PC-3 (cell line): ENCODE measurements around the gene GSK3B. TPM values are rescaled to one million over a fixed set of nuclear protein-coding genes. Genes with fewer than 3 reads are reported as not detected.
A peak's percentile ranks its signal among the peaks of the same experiment; 100 is the strongest.

ENCODE experiments used
- ATAC-seq: fragments of 200-7000 bp; cut with Tn5 transposase; 2 replicates; pipeline ENCODE4 v1.9.1; 2020; ENCODE audit warnings: mild to moderate bottlenecking, moderate library complexity
- BruUV-seq: library from RNA; stranded (reverse); fragments of 400-500 nt; replicated peaks from 2 replicates; lab custom pipeline; 2021; lab: Mats Ljungman, UMichigan
- CTCF ChIA-PET: fragments of 300-600 bp; sonication (Branson Sonifier 250); formaldehyde crosslinking; loops from one replicate; lab custom pipeline; 2022; ENCODE audit warnings: antibody characterized with exemption; lab: Charles Lee
- POLR2A ChIA-PET: fragments of 300-600 bp; sonication (Branson Sonifier 250); formaldehyde crosslinking; loops from one replicate; lab custom pipeline; 2022; ENCODE audit warnings: antibody characterized with exemption; ENCODE audit not compliant: unreplicated experiment; lab: Charles Lee
- DNase-seq: peaks from one replicate; pipeline ENCODE4 v3.0.0-alpha.2; 2015
- H2AFZ ChIP-seq: fragments of 300-600 bp; sonication (generic); 2 replicates; pipeline ENCODE4 v1.6.0; 2016; ENCODE audit warnings: antibody characterized with exemption, low read length
- H3F3A ChIP-seq: fragments of 300-600 bp; sonication (generic); one replicate; pipeline ENCODE4 v1.6.0; 2017; ENCODE audit warnings: antibody characterized with exemption, low read length, control low read depth, mild to moderate bottlenecking; ENCODE audit not compliant: unreplicated experiment
- H3K27ac ChIP-seq: fragments of 300-600 bp; sonication (generic); 2 replicates; pipeline ENCODE4 v1.5.1; 2016; ENCODE audit warnings: mild to moderate bottlenecking, low read length
- H3K27me3 ChIP-seq: fragments of 300-600 bp; sonication (generic); 2 replicates; pipeline ENCODE4 v1.6.1; 2016; ENCODE audit warnings: low read length, mixed read lengths
- H3K36me3 ChIP-seq: fragments of 300-600 bp; sonication (generic); 2 replicates; pipeline ENCODE4 v1.6.1; 2016; ENCODE audit warnings: low read depth, mixed run types, low read length, mixed read lengths
- H3K4me1 ChIP-seq: fragments of 300-600 bp; sonication (generic); 2 replicates; pipeline ENCODE4 v1.5.1; 2016; ENCODE audit warnings: low read length; ENCODE audit not compliant: insufficient read depth
- H3K4me2 ChIP-seq: fragments of 300-600 bp; sonication (generic); 2 replicates; pipeline ENCODE4 v1.6.0; 2016; ENCODE audit warnings: low read length
- H3K4me3 ChIP-seq: fragments of 300-600 bp; sonication (generic); 2 replicates; pipeline ENCODE4 v1.5.1; 2016; ENCODE audit warnings: mild to moderate bottlenecking, low read length, mixed read lengths
- H3K79me2 ChIP-seq: fragments of 300-600 bp; sonication (generic); 2 replicates; pipeline ENCODE4 v1.6.1; 2017; ENCODE audit warnings: low read length, mixed read lengths
- H3K9ac ChIP-seq: fragments of 300-600 bp; sonication (generic); 2 replicates; pipeline ENCODE4 v1.6.0; 2016; ENCODE audit warnings: mild to moderate bottlenecking, low read length
- H3K9me2 ChIP-seq: fragments of 300-600 bp; sonication (generic); replicated peaks from 2 replicates; pipeline ENCODE4 v1.6.1; 2016; ENCODE audit warnings: mixed run types, low read length, mixed read lengths
- H3K9me3 ChIP-seq: fragments of 300-600 bp; sonication (generic); 2 replicates; pipeline ENCODE4 v1.6.1; 2016; ENCODE audit warnings: low read length, mixed read lengths
- H4K20me1 ChIP-seq: fragments of 300-600 bp; sonication (generic); 2 replicates; pipeline ENCODE4 v1.6.1; 2016; ENCODE audit warnings: low read length, mixed read lengths
- CTCF ChIP-seq: fragments of 300-600 bp; sonication (generic); conservative IDR thresholded peaks from 2 replicates; pipeline ENCODE4 v1.5.1; 2017; ENCODE audit warnings: antibody characterized with exemption, low read depth, mild to moderate bottlenecking, low read length
- EZH2 ChIP-seq: fragments of 300-600 bp; sonication (generic); IDR thresholded peaks from one replicate; pipeline ENCODE4 v1.6.1; 2017; ENCODE audit warnings: antibody characterized with exemption, mild to moderate bottlenecking, low read length; ENCODE audit not compliant: unreplicated experiment
- EZH2phosphoT487 ChIP-seq: fragments of 300-600 bp; sonication (generic); IDR thresholded peaks from 2 replicates; pipeline ENCODE4 v1.6.1; 2018; ENCODE audit warnings: mild to moderate bottlenecking, antibody characterized with exemption, low read length, borderline replicate concordance
- intact Hi-C: fragments of 100-400 bp; cut with micrococcal nuclease; formaldehyde crosslinking; loops from 2 replicates; pipeline ENCODE4 v1.9.0; 2023
- total RNA-seq: library from RNA; depleted of rRNA; stranded (reverse); fragments of >200 nt; gene quantifications from 2 replicates; pipeline ENCODE4 v1.2.3, GENCODE V29; 2014

Gene GSK3B
- total RNA-seq, 1 experiment from 2014 or later, result 55.8 TPM

GRCh38 chr3:120088622-120089021, 5.6 kb downstream of the GSK3B start:
- peak overlapping the region; percentile 10; the same call in 1 of the 2 replicates for H3K4me3 ChIP-seq
- no peaks in the 10 kb centered on the region for H3K9me2 ChIP-seq
- peak overlapping the region; percentile 84 for H3K4me2 ChIP-seq
- peaks cover 77% of the 10 kb centered on the region for H4K20me1 ChIP-seq
- no peak overlapping the region for H3K27ac ChIP-seq
- H3K4me1 ChIP-seq, result peaks cover 20% of the 10 kb centered on the region
- BruUV-seq, result no TSS peak
- no peaks in the 10 kb centered on the region for H3K36me3 ChIP-seq
- TF ChIP-seq EZH2phosphoT487 (no peak), EZH2 (no peak), CTCF (no peak)
- H3F3A ChIP-seq, result no peaks in the 10 kb centered on the region
- DNase-seq, result no peak
- POLR2A ChIA-PET, result no interaction called here
- H3K9ac ChIP-seq, result no peak overlapping the region
- peaks cover 100% of the 10 kb centered on the region for H3K79me2 ChIP-seq
- no peaks in the 10 kb centered on the region for H3K9me3 ChIP-seq
- no peaks in the 10 kb centered on the region for H3K27me3 ChIP-seq
- CTCF ChIA-PET, result no interaction called here
- intact Hi-C loops, result no loop called here
- no peak for ATAC-seq
- no peak overlapping the region for H2AFZ ChIP-seq

- ATAC-seq, result no peak
- H3K9me3 ChIP-seq, result no peaks in the 10 kb centered on the region
- CTCF ChIA-PET, result no interaction called here
- POLR2A ChIA-PET, result interaction anchor here (0.6 kb wide), 1 partner anchor 126 kb away, joined by 9 read pairs; no protein-coding TSS in a partner anchor
- no TSS peak for BruUV-seq
- H3K27ac ChIP-seq, result no peak overlapping the region
- H3K9me2 ChIP-seq, result no peaks in the 10 kb centered on the region
- no peaks in the 10 kb centered on the region for H3K4me1 ChIP-seq
- H4K20me1 ChIP-seq, result peaks cover 51% of the 10 kb centered on the region
- no peaks in the 10 kb centered on the region for H3K27me3 ChIP-seq
- no peaks in the 10 kb centered on the region for H3F3A ChIP-seq
- H3K79me2 ChIP-seq, result peaks cover 100% of the 10 kb centered on the region
- no peak overlapping the region for H3K4me3 ChIP-seq
- no peak overlapping the region for H3K9ac ChIP-seq
- H3K36me3 ChIP-seq, result 0 out of 2 replicates have a peak, but pooled peaks cover 2% of the 10 kb centered on the region
- no peak overlapping the region for H2AFZ ChIP-seq
- DNase-seq, result no peak
- H3K4me2 ChIP-seq, result no peak overlapping the region
- intact Hi-C loops, result no loop called here
- TF ChIP-seq EZH2, result no peak
- TF ChIP-seq CTCF, result no peak
- no peak for TF ChIP-seq EZH2phosphoT487
Observed at GRCh38 chr3:120081719-120082118, 12.5 kb downstream of the GSK3B start.

- Histone ChIP-seq H3K9me3 (no peaks in the 10 kb centered on the region), H3K79me2 (peaks cover 100% of the 10 kb centered on the region), H3F3A (no peaks in the 10 kb centered on the region), H3K27ac (no peak overlapping the region), H4K20me1 (peaks cover 47% of the 10 kb centered on the region), H3K9me2 (no peaks in the 10 kb centered on the region), H3K36me3 (0 out of 2 replicates have a peak, but pooled peaks cover 2% of the 10 kb centered on the region), H3K4me2 (no peak overlapping the region), H3K4me3 (no peak overlapping the region), H3K27me3 (no peaks in the 10 kb centered on the region), H3K4me1 (no peaks in the 10 kb centered on the region), H2AFZ (no peak overlapping the region), H3K9ac (no peak overlapping the region)
- ChIA-PET POLR2A (no interaction called here), CTCF (no interaction called here)
- DNase-seq (no peak), ATAC-seq (no peak)
- no TSS peak for BruUV-seq
- intact Hi-C loops, result no loop called here
- TF ChIP-seq EZH2 (no peak), CTCF (no peak), EZH2phosphoT487 (no peak)
Observed at GRCh38 chr3:120080836-120081235, 13.4 kb downstream of the GSK3B start.
